GM12891 (cell line): ENCODE data around the gene TGM2.

Source experiments
- DNase-seq: peaks from one replicate; pipeline ENCODE4 v3.0.0; 2011; ENCODE audit warnings: low spot score; ENCODE audit not compliant: insufficient read length
- FAIRE-seq: peaks from 2 replicates; lab custom pipeline; 2011; peaks lifted over from hg19 to GRCh38; lab: Jason Lieb, UNC
- PAX5 ChIP-seq: IDR thresholded peaks from 2 replicates; pipeline ENCODE4 v1.6.1; 2011; ENCODE audit warnings: low read length, moderate library complexity, mild to moderate bottlenecking; ENCODE audit not compliant: insufficient read depth, severe bottlenecking
- POLR2A ChIP-seq: IDR thresholded peaks from 2 replicates; pipeline ENCODE4 v1.6.1; 2011; ENCODE audit warnings: low read depth, low read length, control low read depth
- POLR2AphosphoS5 ChIP-seq: IDR thresholded peaks from 2 replicates; pipeline ENCODE4 v1.6.1; 2011; ENCODE audit warnings: low read depth, low read length, control low read depth
- POU2F2 ChIP-seq: IDR thresholded peaks from 2 replicates; pipeline ENCODE4 v1.6.1; 2011; ENCODE audit warnings: low read depth, mild to moderate bottlenecking, control low read depth, low read length, moderate library complexity
- SPI1 ChIP-seq: IDR thresholded peaks from 2 replicates; pipeline ENCODE4 v1.6.1; 2011; ENCODE audit warnings: low read depth, low read length, control low read depth
- TAF1 ChIP-seq: IDR thresholded peaks from 2 replicates; pipeline ENCODE4 v1.6.1; 2011; ENCODE audit warnings: low read depth, low read length, control low read depth

The TGM2 gene

DNA sequence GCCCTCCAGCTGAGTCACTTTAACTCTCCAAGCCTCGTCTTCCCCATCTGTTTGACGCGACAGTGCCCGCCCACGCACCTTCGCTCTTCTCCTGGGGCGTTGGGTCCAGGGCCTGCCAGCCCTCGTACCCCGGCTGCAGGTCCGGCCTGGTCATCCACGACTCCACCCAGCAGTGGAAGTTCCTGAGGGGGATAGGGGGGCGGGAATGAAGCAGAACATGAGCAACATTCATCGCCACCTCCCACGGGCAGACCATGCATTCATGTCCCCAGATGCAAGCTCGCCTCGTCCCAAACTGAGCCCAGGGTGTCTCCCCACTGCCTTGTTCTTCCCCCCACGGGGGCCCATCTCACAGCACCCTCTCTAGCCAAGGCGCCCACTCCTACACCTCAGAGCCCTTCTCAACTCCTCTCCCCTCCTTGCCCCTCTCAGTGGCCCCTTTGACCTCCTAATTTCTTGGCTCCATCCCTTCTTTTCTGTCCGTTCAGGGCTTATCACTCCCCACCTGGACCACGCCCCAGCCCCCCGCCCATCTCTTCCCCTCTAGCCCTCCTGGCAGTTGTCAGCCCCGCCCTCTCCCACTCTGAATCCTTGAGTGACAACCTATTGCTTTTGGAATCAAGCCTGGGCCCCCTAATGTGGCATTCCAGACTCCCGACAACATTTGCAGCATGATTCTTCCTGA is 23.7 kb downstream of the TGM2 start:
- TF ChIP-seq TAF1, result no peak
- TF ChIP-seq POLR2A, result no peak
- TF ChIP-seq PAX5, result no peak
- TF ChIP-seq SPI1, result no peak
- no peak for TF ChIP-seq POLR2AphosphoS5
- TF ChIP-seq POU2F2, result no peak
- FAIRE-seq (no peak), DNase-seq (no peak)

DNA sequence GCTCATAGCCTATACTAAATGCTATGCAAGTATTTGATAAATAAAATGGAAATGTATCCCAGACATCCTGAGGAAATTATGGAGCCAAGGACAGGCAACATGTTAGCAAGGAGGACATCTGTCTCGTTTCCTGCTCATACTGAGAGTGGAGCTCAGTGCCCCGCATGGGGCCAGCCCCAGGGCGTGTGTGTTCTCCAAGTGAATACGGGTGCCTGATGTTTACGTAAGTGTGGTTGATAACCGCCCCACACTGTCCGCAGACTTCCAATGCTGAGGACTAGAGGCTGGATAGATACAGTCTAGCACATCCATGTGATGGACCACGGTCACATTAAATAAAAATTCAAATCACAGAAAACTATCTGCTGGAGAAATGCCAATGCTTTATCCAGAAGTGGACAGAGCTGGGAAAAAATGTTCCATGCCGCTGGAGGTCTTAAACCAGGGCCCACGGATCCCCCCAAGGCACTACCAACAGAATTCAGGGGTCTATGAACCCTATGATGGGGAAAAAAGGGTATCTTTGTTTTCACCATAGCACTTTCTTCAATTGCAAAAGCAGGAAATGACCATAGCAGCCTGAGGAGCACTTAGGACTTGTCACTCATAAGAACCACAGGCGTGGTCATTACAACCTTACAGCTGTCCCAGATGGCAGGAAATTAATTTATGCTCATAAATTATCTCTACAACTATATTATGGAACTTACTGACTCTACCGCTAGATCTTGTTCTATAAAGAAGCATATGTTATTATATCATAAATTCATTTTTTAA is 24.9 kb downstream of the TGM2 start:
- TF ChIP-seq POLR2AphosphoS5, result no peak
- no peak for TF ChIP-seq POLR2A
- no peak for TF ChIP-seq SPI1
- no peak for TF ChIP-seq TAF1
- TF ChIP-seq POU2F2, result no peak
- TF ChIP-seq PAX5, result no peak
- DNase-seq (no peak), FAIRE-seq (no peak)

DNA sequence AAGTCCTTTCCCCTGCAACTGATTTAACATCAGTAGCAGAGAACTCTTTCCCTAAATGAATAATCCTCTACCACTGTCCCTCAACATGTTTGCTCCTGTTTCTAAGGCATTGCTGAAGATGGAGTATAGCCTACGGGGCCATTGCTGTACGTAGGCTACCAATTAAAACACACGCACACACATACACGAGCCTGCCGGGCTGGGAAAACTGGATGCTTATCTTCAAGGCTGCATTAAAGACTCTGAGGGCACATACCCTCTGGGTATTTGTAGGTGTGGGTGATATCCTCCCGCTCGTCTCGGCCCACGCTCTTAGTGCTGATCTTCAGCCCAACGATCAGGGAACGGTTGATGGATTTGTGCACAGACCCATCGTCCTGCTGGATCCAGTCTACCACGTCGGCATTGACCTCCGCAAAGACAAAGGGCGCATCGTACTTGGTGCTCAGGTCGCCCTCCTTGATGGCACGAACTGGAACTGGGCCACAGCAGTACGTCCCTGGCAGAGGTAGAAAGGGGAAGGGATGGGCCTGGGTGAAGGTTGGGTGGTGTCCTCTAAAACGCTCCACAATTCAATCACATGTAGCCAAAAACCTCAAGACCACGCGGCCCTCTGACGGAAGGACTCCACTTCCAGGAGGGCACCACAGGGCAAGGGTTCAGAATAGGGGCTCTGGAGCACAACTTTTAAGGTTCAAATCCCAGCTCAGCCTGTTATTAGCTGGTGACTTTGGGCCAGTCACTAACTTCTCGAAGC is 25.7 kb downstream of the TGM2 start:
- TF ChIP-seq TAF1 (no peak), PAX5 (no peak), POLR2AphosphoS5 (no peak), SPI1 (no peak), POLR2A (no peak), POU2F2 (no peak)
- FAIRE-seq, result no peak
- no peak for DNase-seq

DNA sequence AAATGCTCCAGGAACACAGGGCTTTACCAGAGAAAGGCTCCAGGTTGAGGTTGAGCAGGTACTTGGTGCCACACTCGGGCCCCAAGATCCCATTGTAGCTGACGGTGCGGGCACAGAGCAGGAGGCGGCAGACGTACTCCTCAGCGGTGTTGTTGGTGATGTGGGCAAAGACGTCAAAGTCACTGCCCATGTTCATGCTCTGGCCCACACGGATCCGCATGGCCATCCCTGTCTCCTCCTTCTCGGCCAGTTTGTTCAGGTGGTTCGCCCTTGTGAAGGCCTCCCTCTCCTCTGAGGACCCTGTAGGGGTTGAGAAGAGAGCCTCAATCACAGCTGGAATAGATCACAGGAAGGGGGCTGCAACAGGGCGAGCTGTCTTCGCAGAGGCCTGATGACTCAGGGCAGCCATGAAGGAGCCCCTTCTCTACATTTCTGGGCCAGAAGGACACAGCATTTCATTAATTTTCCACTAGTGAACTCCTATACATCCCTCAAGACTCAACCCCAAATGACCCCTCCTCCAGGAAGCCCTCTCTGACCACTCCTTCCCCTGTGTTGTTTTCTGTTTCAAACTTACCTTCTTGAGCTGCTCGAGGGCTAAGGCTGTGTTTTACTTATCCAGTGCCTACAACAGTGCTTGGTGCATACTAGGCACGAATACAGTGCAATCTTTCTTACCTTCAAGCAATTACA is 26.8 kb downstream of the TGM2 start:
- no peak for DNase-seq
- FAIRE-seq, result no peak
- no peak for TF ChIP-seq SPI1
- TF ChIP-seq POLR2A, result no peak
- TF ChIP-seq POLR2AphosphoS5, result no peak
- TF ChIP-seq POU2F2, result no peak
- TF ChIP-seq TAF1, result no peak
- no peak for TF ChIP-seq PAX5

DNA sequence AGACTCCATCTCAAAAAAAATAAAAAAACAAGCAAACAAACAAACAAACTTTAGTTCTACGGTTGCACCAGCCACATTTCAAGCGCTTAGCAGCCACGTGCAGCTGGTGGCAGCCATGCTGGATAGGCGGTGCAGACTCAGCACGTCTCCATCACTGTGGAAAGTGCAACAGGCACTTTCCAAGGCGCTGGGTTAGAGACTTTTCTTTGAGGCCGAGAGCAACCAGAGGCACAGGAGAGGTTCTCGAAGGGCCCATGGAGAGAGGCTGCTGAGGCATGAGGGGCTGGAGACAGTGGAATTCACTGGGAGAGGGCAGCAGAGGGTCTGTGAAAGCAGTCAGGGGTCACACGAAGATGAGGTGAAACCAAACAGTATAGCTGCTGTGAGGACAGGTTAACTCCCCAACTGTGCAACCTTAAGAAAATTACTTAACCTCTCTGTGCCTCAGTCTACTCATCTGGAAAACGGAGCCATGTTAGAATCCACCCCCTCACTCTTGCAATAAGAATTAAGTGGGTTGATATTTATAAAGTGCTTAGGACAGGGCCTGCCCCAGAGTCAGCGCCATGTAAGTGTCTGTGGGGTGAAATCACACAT is 27.5 kb downstream of the TGM2 start:
- FAIRE-seq (no peak), DNase-seq (no peak)
- TF ChIP-seq PAX5, result no peak
- TF ChIP-seq SPI1, result no peak
- TF ChIP-seq TAF1, result no peak
- TF ChIP-seq POLR2A, result no peak
- TF ChIP-seq POU2F2, result no peak
- TF ChIP-seq POLR2AphosphoS5, result no peak

DNA sequence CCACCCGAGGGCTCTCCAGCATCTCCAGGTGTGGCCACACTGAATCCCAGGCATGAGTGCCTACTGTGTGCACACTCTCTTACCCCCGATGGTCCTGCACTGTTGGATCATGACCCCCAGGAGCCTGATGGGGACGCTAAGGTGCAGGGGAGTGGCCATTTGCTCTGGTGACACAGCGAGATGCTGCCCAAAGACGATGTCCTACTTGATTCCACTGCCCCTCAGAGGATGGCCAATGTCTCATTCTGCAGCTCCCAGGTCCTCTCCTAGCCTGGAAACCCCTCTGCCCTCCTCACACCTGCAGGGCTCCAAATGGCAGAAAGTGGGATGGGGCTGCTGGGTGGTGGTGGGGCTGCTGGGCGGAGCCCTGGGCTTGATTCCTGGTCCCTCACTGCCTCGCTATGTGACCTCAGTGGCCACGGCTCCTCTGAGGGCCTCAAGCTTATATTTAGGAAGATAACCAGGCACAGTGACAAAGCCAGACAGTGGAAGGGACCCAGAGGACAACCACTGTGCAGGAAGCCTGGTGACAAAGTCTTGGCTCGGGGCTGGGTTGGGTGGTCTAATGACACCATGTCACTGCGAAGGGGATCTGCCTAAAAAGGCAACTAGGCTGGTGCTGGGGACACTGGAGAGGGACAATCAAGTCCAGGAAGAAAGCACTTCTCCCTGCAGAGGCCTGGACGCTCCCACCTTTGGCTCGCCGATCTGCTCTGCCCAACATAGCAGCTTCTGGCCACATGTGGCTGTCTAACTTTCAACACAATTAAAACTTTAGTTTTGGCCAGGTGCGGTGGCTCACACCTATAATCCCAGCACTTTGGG is 28.4 kb downstream of the TGM2 start:
- no peak for TF ChIP-seq PAX5
- TF ChIP-seq POU2F2, result no peak
- TF ChIP-seq TAF1, result no peak
- TF ChIP-seq SPI1, result no peak
- TF ChIP-seq POLR2AphosphoS5, result no peak
- no peak for TF ChIP-seq POLR2A
- no peak for FAIRE-seq
- DNase-seq, result no peak

DNA sequence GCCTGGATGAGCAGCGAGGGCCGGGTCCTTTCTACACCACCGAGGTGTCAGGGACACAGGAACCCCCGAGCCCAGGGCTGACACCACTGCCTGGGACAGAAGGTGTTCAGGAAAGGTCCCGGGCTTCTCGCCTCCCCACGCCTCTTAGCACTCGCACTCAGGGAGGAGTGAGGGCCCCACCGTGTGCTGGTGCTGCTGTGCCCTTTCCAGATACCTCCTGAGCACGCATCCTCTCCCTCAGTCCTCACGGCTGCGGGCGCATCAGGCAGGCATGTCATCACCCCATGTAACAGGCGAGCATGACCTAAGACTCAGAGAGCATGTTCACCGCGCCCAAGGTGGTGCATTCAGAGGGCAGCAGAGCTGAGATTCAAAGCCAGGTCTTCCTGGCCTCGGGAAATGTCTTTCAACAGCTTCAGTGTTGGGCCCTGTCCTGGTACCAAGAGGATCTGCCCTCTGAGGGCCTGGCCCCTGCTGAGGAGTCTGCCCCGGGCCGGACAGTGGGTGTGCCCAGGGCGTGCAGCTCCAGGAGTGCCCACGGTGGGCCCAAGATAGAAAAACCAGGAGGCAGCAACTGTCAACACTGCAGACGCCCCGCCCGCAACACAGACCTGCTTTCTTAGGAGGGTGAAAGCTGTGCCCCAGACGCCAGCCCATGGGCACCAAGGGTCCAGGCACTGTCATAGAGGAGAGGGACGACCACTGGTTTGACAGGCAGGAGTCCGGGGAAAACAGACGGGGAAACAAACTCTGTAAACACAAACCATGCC is 29.2 kb downstream of the TGM2 start:
- DNase-seq, result no peak
- TF ChIP-seq POU2F2 (no peak), TAF1 (no peak), POLR2A (no peak)
- no peak for FAIRE-seq
